Measurements from ENCODE around the gene RALGPS2. TPM values are rescaled to one million over a fixed set of nuclear protein-coding genes. Genes with fewer than 3 reads are reported as not detected.

The RALGPS2 gene
- total and polyA plus RNA-seq, 11 donors: 1.6 to 12.7 (median 8.0) TPM

DNA sequence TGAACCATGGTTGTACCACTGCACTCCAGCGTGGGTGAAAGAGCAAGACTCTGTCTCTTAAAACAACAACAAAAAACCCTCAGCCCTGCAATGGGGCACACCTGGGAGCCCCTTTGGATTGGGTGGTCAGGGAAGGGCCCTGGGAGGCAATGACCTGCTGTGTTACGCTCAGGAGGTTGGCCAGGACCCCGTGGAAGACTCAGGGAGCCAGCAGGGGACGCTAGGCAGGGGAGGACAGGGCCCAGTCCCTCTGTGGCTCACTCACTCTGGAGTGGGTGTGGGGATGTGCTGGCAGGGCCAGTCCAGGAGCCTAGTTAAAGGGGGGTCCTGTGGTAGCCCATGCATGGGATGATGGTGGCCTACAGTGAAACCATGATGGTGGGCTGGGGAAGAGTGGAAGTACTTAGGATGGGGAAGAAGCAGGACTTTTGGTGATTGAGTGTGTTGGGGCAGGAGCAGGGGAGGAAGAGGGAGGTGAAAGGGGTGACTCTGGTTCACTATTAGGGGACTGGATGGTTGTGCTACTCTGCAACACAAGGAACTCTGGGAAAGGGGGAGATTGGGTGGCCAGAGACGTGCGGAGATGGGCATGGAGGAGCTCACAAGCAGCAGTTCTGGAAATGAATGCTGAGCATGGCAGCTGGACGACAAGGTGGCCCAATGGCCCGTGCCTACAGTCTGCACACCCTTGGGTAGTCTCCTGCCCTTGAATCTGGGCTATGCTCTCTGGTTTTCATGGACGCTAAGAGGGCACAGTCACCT lies 244.4 kb downstream of the RALGPS2 start:
- Histone ChIP-seq H3K4me1 (peaks cover 0 to 17% (median 4%) of the 10 kb centered on the region in 12 donors), H3K27me3 (no peaks in the 10 kb centered on the region), H3K36me3 (no peaks in the 10 kb centered on the region), H3K27ac (no peak overlapping the region), H3K9me3 (peaks cover 0 to 13% (median under 1%) of the 10 kb centered on the region in 12 donors), H3K4me3 (no peak overlapping the region)
- DNase-seq (no peak), ATAC-seq (no peak)
- 94 to 97% (median 96%) methylated on average over 9 of the region's 9 CpGs for WGBS, 4 donors
- no peak for TF ChIP-seq POLR2A (IDR thresholded peaks at IDR 0.05)
- TF ChIP-seq, protein P1, sequence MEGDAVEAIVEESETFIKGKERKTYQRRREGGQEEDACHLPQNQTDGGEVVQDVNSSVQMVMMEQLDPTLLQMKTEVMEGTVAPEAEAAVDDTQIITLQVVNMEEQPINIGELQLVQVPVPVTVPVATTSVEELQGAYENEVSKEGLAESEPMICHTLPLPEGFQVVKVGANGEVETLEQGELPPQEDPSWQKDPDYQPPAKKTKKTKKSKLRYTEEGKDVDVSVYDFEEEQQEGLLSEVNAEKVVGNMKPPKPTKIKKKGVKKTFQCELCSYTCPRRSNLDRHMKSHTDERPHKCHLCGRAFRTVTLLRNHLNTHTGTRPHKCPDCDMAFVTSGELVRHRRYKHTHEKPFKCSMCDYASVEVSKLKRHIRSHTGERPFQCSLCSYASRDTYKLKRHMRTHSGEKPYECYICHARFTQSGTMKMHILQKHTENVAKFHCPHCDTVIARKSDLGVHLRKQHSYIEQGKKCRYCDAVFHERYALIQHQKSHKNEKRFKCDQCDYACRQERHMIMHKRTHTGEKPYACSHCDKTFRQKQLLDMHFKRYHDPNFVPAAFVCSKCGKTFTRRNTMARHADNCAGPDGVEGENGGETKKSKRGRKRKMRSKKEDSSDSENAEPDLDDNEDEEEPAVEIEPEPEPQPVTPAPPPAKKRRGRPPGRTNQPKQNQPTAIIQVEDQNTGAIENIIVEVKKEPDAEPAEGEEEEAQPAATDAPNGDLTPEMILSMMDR (IDR thresholded peaks at IDR 0.05): no peak
- intact Hi-C loops (cut with DNase I): no loop called here

DNA sequence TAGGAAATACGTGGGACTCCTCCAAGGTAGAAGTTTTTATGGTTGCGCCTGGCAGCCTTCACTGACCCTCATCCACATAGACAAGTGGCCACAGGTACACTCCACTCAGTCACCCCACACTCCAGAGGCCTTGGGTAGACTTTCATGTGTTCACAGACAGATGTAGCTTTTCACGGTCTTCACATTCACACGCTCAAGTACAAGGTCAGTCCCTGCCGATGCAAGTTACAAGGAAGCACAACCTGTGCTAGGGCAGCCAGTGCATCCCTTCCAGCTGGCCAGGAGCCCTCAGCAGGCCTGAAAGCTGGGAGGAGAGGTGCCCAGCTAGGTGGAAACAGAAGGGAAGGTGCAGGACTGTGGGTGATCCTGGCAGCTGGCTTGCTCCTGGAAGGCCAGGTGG lies 245.1 kb downstream of the RALGPS2 start:
- Histone ChIP-seq H3K4me1 (peaks cover 0 to 17% (median 4%) of the 10 kb centered on the region in 12 donors), H3K4me3 (no peak overlapping the region), H3K27me3 (no peaks in the 10 kb centered on the region), H3K27ac (no peak overlapping the region), H3K36me3 (no peaks in the 10 kb centered on the region), H3K9me3 (peaks cover 0 to 11% (median under 1%) of the 10 kb centered on the region in 12 donors)
- DNase-seq (no peak), ATAC-seq (peak in 1 of 4 donors; percentile 31)
- WGBS, 4 donors: 86 to 92% (median 91%) methylated on average over 5 of the region's 5 CpGs
- TF ChIP-seq, protein P1 (IDR thresholded peaks at IDR 0.05): no peak
- TF ChIP-seq POLR2A (IDR thresholded peaks at IDR 0.05): no peak
- intact Hi-C loops (cut with DNase I): no loop called here

Small RNA genes lying within 50 kb of the gene (microRNA-seq; reads per million reads assigned to microRNA genes)
- gene MIR4424: 0 reads per million in 4 donors

Other genes with a start within 250 kb of the RALGPS2 start
- under 1 TPM in 1 of 9 donors, not detected in 8; 0.23 TPM for gene CLEC20A, start 228.3 kb upstream of the RALGPS2 start, total RNA-seq
- not detected for gene CLEC20A, start 228.3 kb upstream of the RALGPS2 start, polyA plus RNA-seq
- not detected for gene TEX35, start 212.1 kb upstream of the RALGPS2 start, total RNA-seq
- not detected for gene TEX35, start 212.1 kb upstream of the RALGPS2 start, polyA plus RNA-seq
- 10 to 100 TPM in 7 of 9 donors, 1 to 10 TPM in 2; 7.9 to 31.1 (median 17.6) TPM for gene ANGPTL1, start 145.8 kb downstream of the RALGPS2 start, total RNA-seq
- gene ANGPTL1, start 145.8 kb downstream of the RALGPS2 start, polyA plus RNA-seq: 10 to 100 TPM in 1 of 2 donors, 1 to 10 TPM in 1; 5.0 to 12.6 TPM